HL-60/S4 treated with retinoic acid at 250 ng/mL for 4 days and 3 days (cell line): Measurements from ENCODE around the gene GYG1.

ENCODE experiments used
- in situ Hi-C: fragments of 300-500 bp; cut with MboI; formaldehyde crosslinking; loops from 2 replicates; pipeline ENCODE4 v1.7.0; 2022; ENCODE audit warnings: low sequenced_read_pairs

GYG1 gene

GRCh38 chr3:148991219-148992026 lies at the start of gene GYG1:
GYG1 (plus strand) TSS chr3:148991540; CDS start chr3:148991641, 101 bp downstream.
- in situ Hi-C loops, result no loop called here

- in situ Hi-C loops, result no loop called here
Measured at GRCh38 chr3:148943506-148944205, 47.7 kb upstream of the GYG1 start.

GRCh38 chr3:148945116-148945515 lies 46.2 kb upstream of the GYG1 start:
- in situ Hi-C loops, result no loop called here

GRCh38 chr3:148948913-148949657 lies 42.3 kb upstream of the GYG1 start:
- in situ Hi-C loops, result no loop called here

- in situ Hi-C loops, result loop anchor here (10.0 kb wide), 1 partner anchor 324 kb away; no protein-coding TSS in a partner anchor
Measured at GRCh38 chr3:148950806-148951205, 40.5 kb upstream of the GYG1 start.

GRCh38 chr3:148951599-148952361 lies 39.6 kb upstream of the GYG1 start:
- in situ Hi-C loops, result loop anchor here (10.0 kb wide), 1 partner anchor 323 kb away; no protein-coding TSS in a partner anchor

- in situ Hi-C loops, result loop anchor here (10.0 kb wide), 1 partner anchor 322 kb away; no protein-coding TSS in a partner anchor
Measured at GRCh38 chr3:148953094-148953493, 38.2 kb upstream of the GYG1 start.

GRCh38 chr3:148954981-148955380 lies 36.4 kb upstream of the GYG1 start:
- in situ Hi-C loops, result loop anchor here (10.0 kb wide), 1 partner anchor 320 kb away; no protein-coding TSS in a partner anchor

- in situ Hi-C loops, result loop anchor here (10.0 kb wide), 1 partner anchor 319 kb away; no protein-coding TSS in a partner anchor
Measured at GRCh38 chr3:148955544-148956346, 35.6 kb upstream of the GYG1 start.

GRCh38 chr3:148957586-148957985 lies 33.8 kb upstream of the GYG1 start:
- in situ Hi-C loops, result loop anchor here (10.0 kb wide), 1 partner anchor 317 kb away; no protein-coding TSS in a partner anchor

GRCh38 chr3:148958696-148959095 lies 32.6 kb upstream of the GYG1 start:
- in situ Hi-C loops, result loop anchor here (10.0 kb wide), 1 partner anchor 316 kb away; no protein-coding TSS in a partner anchor

GRCh38 chr3:148962513-148962912 lies 28.8 kb upstream of the GYG1 start:
- in situ Hi-C loops, result no loop called here

- in situ Hi-C loops, result no loop called here
Measured at GRCh38 chr3:148964809-148965208, 26.5 kb upstream of the GYG1 start.

- in situ Hi-C loops, result no loop called here
Measured at GRCh38 chr3:148968321-148968720, 23.0 kb upstream of the GYG1 start.

- in situ Hi-C loops, result no loop called here
Measured at GRCh38 chr3:148970271-148970670, 21.1 kb upstream of the GYG1 start.

- in situ Hi-C loops, result no loop called here
Measured at GRCh38 chr3:148971401-148972163, 19.8 kb upstream of the GYG1 start.

GRCh38 chr3:148974726-148975125 lies 16.6 kb upstream of the GYG1 start:
- in situ Hi-C loops, result no loop called here

- in situ Hi-C loops, result no loop called here
Measured at GRCh38 chr3:148975248-148975647, 16.1 kb upstream of the GYG1 start.

GRCh38 chr3:148975696-148976095 lies 15.6 kb upstream of the GYG1 start:
- in situ Hi-C loops, result no loop called here
